Panc1 (cell line): Measurements from ENCODE around the gene SST. TPM values are rescaled to one million over a fixed set of nuclear protein-coding genes. Genes with fewer than 3 reads are reported as not detected.

Experiments
- ATAC-seq: fragments of 200-7000 bp; cut with Tn5 transposase; 2 replicates; pipeline ENCODE4 v1.9.1; 2020; ENCODE audit warnings: mild to moderate bottlenecking, moderate library complexity
- BruUV-seq: library from RNA; stranded (reverse); fragments of 400-500 nt; replicated peaks from 2 replicates; lab custom pipeline; 2021; lab: Mats Ljungman, UMichigan
- CTCF ChIA-PET: fragments of 300-600 bp; sonication (Branson Sonifier 250); formaldehyde crosslinking; loops from one replicate; lab custom pipeline; 2022; ENCODE audit warnings: antibody characterized with exemption; lab: Charles Lee
- POLR2A ChIA-PET: fragments of 300-600 bp; sonication (Branson Sonifier 250); formaldehyde crosslinking; loops from one replicate; lab custom pipeline; 2022; ENCODE audit warnings: antibody characterized with exemption; lab: Charles Lee
- DNase-seq: peaks from one replicate; pipeline ENCODE4 v3.0.0-alpha.2; 2010; ENCODE audit warnings: low read depth, low spot score
- H3K27ac ChIP-seq: 2 replicates; pipeline ENCODE4 v1.5.1; 2011; ENCODE audit warnings: mild to moderate bottlenecking, low read length, inconsistent platforms
- H3K27me3 ChIP-seq: fragments of 200-500 bp; sonication (Bioruptor generic); 2 replicates; pipeline ENCODE4 v1.6.0; 2014; ENCODE audit warnings: low read length, inconsistent platforms; ENCODE audit not compliant: control insufficient read depth, insufficient read depth
- H3K36me3 ChIP-seq: fragments of 200-500 bp; sonication (Bioruptor generic); 2 replicates; pipeline ENCODE4 v1.5.1; 2014; ENCODE audit warnings: inconsistent platforms, mild to moderate bottlenecking, low read length, moderate library complexity; ENCODE audit not compliant: control insufficient read depth, insufficient read depth
- H3K4me1 ChIP-seq: 2 replicates; pipeline ENCODE4 v1.5.1; 2011; ENCODE audit warnings: inconsistent platforms, mild to moderate bottlenecking, low read length, moderate library complexity; ENCODE audit not compliant: control insufficient read depth, insufficient read depth
- H3K4me3 ChIP-seq, 2 experiments: 2 replicates each; pipeline ENCODE4 v1.5.1; 2011 to 2012; ENCODE audit warnings: low read depth in 2 of 2, low read length in 2 of 2, mild to moderate bottlenecking in 2 of 2, inconsistent platforms in 1 of 2, moderate library complexity in 1 of 2
- H3K9me3 ChIP-seq: fragments of 200-500 bp; sonication (Bioruptor generic); 2 replicates; pipeline ENCODE4 v1.5.1; 2014; ENCODE audit warnings: low read depth, mild to moderate bottlenecking, inconsistent platforms, low read length, moderate library complexity; ENCODE audit not compliant: control insufficient read depth, insufficient read depth
- CTCF ChIP-seq: fragments of 450-650 bp; IDR thresholded peaks from 2 replicates; pipeline ENCODE4 v1.5.1; 2017; ENCODE audit warnings: mild to moderate bottlenecking
- POLR2AphosphoS5 ChIP-seq: IDR thresholded peaks from 2 replicates; pipeline ENCODE4 v1.6.1; 2012; ENCODE audit warnings: mild to moderate bottlenecking, low read depth, low read length, moderate library complexity
- REST ChIP-seq, 2 experiments: IDR thresholded peaks; 2 replicates each; pipeline ENCODE4 v1.6.1; 2011 to 2012; ENCODE audit warnings: low read depth in 2 of 2, control low read depth in 1 of 2, low read length in 1 of 2, mild to moderate bottlenecking in 1 of 2, moderate library complexity in 1 of 2; ENCODE audit not compliant: insufficient read depth in 1 of 2
- SIN3A ChIP-seq: IDR thresholded peaks from 2 replicates; pipeline ENCODE4 v1.6.1; 2012; ENCODE audit warnings: low read depth, mild to moderate bottlenecking, low read length, moderate library complexity, borderline replicate concordance; ENCODE audit not compliant: insufficient read depth
- TCF7L2 ChIP-seq: IDR thresholded peaks from 2 replicates; pipeline ENCODE4 v1.6.1; 2011; ENCODE audit warnings: mild to moderate bottlenecking, low read depth, low read length, inconsistent platforms
- in situ Hi-C: cut with HindIII; loops from 2 replicates; pipeline ENCODE4 v1.10.0; 2016; ENCODE audit warnings: low sequenced_read_pairs, low pct_unique_long_range_greater_than_20kb
- intact Hi-C: fragments of 100-400 bp; cut with micrococcal nuclease; formaldehyde crosslinking; loops from one replicate; pipeline ENCODE4 v1.10.0; 2022; ENCODE audit not compliant: unreplicated experiment
- total RNA-seq: library from RNA; stranded (reverse); gene quantifications from one replicate; pipeline ENCODE4 v1.2.1, GENCODE V29; 2021; ENCODE audit not compliant: unreplicated experiment

Gene SST
- total RNA-seq, 1 experiment from 2014 or later: not detected

DNA sequence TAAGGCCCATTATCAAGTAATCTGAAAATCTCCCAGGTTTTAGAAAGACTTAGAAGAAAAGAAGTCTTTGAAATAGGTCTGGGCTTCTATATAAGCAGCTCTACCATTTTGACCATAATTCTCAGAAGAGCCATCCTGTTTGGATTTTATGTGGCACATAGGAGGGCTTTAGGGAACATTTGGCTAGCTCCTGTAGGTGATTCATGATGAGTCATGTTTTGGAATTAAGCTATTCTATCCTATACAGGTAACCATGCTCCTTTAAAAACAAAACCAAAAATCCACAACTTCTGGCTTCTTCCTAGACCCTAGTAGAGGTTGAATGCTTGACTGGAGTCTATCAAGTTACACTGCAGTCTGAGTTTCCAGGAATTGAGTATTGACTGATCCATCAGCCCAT lies 8.9 kb downstream of the SST start:
- DNase-seq (no peak), ATAC-seq (no peak)
- Histone ChIP-seq H3K4me3 (no peak overlapping the region), H3K27ac (no peak overlapping the region), H3K9me3 (no peaks in the 10 kb centered on the region), H3K4me1 (no peaks in the 10 kb centered on the region), H3K36me3 (no peaks in the 10 kb centered on the region), H3K27me3 (peaks cover 8% of the 10 kb centered on the region; the same call in 1 of the 2 replicates)
- intact Hi-C loops: no loop called here
- TF ChIP-seq POLR2AphosphoS5: no peak
- no peak for TF ChIP-seq CTCF
- no peak for TF ChIP-seq REST (IDR thresholded peaks at IDR 0.05; ENCODE audit: insufficient read depth in 1 of 2, low read depth in 2 of 2, low read length in 1 of 2)
- TF ChIP-seq SIN3A: no peak
- TF ChIP-seq TCF7L2: no peak
- CTCF ChIA-PET: no interaction called here
- BruUV-seq: no TSS peak
- POLR2A ChIA-PET: no interaction called here
- in situ Hi-C loops: no loop called here

GRCh38 chr3:187651282-187651681 lies 18.9 kb downstream of the SST start:
- ChIA-PET POLR2A (no interaction called here), CTCF (interaction anchor here (0.6 kb wide), 1 partner anchor 431 kb away, joined by 6 read pairs; no protein-coding TSS in a partner anchor)
- intact Hi-C loops: no loop called here
- ATAC-seq (no peak), DNase-seq (no peak)
- TF ChIP-seq POLR2AphosphoS5 (no peak), CTCF (no peak), REST (IDR thresholded peaks at IDR 0.05; ENCODE audit: insufficient read depth in 1 of 2, low read depth in 2 of 2, low read length in 1 of 2) (no peak), TCF7L2 (no peak), SIN3A (no peak)
- BruUV-seq: no TSS peak
- Histone ChIP-seq H3K27ac (no peak overlapping the region), H3K9me3 (no peaks in the 10 kb centered on the region), H3K4me3 (no peak overlapping the region), H3K4me1 (no peaks in the 10 kb centered on the region), H3K27me3 (peaks cover 2% of the 10 kb centered on the region; the same call in 1 of the 2 replicates), H3K36me3 (no peaks in the 10 kb centered on the region)
- in situ Hi-C loops: no loop called here
